Measurements from ENCODE around the gene DFFB.

Gene DFFB

GRCh38 chr1:3929126-3929525, 71.8 kb downstream of the DFFB start:
- no peak for DNase-seq

GRCh38 chr1:3930301-3931006, 73.2 kb downstream of the DFFB start:
- DNase-seq = no peak

- DNase-seq = no peak
Observed at GRCh38 chr1:3931007-3931912, 74.0 kb downstream of the DFFB start.

- DNase-seq = no peak
Observed at GRCh38 chr1:3932156-3932919, 75.1 kb downstream of the DFFB start.

Data from bone marrow (tissue), 2 donors.